HG02798 (cell line): ENCODE data around the gene KIF6.

Experiments
- ATAC-seq: cut with Tn5 transposase; IDR thresholded peaks from one replicate; pipeline ENCODE4 v1.9.1; 2021; ENCODE audit warnings: mild to moderate bottlenecking; ENCODE audit not compliant: unreplicated experiment, poor library complexity

The KIF6 gene

GRCh38 chr6:39561536-39562266, 163.5 kb downstream of the KIF6 start:
- no peak for ATAC-seq

- no peak for ATAC-seq
Measured at GRCh38 chr6:39560915-39561314, 164.3 kb downstream of the KIF6 start.

GRCh38 chr6:39558591-39559190, 166.5 kb downstream of the KIF6 start:
- no peak for ATAC-seq

GRCh38 chr6:39558079-39558478, 167.1 kb downstream of the KIF6 start:
- ATAC-seq, result no peak

- ATAC-seq, result no peak
Measured at GRCh38 chr6:39555136-39555535, 170.1 kb downstream of the KIF6 start.

- ATAC-seq, result no peak
Measured at GRCh38 chr6:39553860-39554802, 171.1 kb downstream of the KIF6 start.

GRCh38 chr6:39553029-39553428, 172.2 kb downstream of the KIF6 start:
- ATAC-seq, result no peak

GRCh38 chr6:39550191-39550590, 175.0 kb downstream of the KIF6 start:
- no peak for ATAC-seq

GRCh38 chr6:39546731-39547130, 178.5 kb downstream of the KIF6 start:
- ATAC-seq, result no peak

GRCh38 chr6:39543950-39544349, 181.3 kb downstream of the KIF6 start:
- ATAC-seq, result no peak

- ATAC-seq, result no peak
Measured at GRCh38 chr6:39543095-39543494, 182.1 kb downstream of the KIF6 start.

GRCh38 chr6:39540454-39540853, 184.8 kb downstream of the KIF6 start:
- ATAC-seq, result no peak

GRCh38 chr6:39530201-39530759, 194.9 kb downstream of the KIF6 start:
- ATAC-seq, result peak; percentile 98

- no peak for ATAC-seq
Measured at GRCh38 chr6:39527792-39528564, 197.2 kb downstream of the KIF6 start.

GRCh38 chr6:39524007-39524406, 201.2 kb downstream of the KIF6 start:
- ATAC-seq, result no peak

GRCh38 chr6:39521958-39522357, 203.2 kb downstream of the KIF6 start:
- no peak for ATAC-seq

- no peak for ATAC-seq
Measured at GRCh38 chr6:39520916-39521315, 204.3 kb downstream of the KIF6 start.

GRCh38 chr6:39520411-39520810, 204.8 kb downstream of the KIF6 start:
- ATAC-seq, result no peak

- no peak for ATAC-seq
Measured at GRCh38 chr6:39518221-39518620, 207.0 kb downstream of the KIF6 start.

- no peak for ATAC-seq
Measured at GRCh38 chr6:39517756-39518155, 207.5 kb downstream of the KIF6 start.
